Activated CD4-positive, alpha-beta T cell treated with anti-CD3 and anti-CD28 coated beads, Interleukin-2, amount 50 U/mL, for 1 hour (primary cell): ENCODE data around the gene NADSYN1.

Experiments
- DNase-seq: peaks from one replicate; pipeline ENCODE4 v3.0.0-alpha.2; 2020

The NADSYN1 gene

DNA sequence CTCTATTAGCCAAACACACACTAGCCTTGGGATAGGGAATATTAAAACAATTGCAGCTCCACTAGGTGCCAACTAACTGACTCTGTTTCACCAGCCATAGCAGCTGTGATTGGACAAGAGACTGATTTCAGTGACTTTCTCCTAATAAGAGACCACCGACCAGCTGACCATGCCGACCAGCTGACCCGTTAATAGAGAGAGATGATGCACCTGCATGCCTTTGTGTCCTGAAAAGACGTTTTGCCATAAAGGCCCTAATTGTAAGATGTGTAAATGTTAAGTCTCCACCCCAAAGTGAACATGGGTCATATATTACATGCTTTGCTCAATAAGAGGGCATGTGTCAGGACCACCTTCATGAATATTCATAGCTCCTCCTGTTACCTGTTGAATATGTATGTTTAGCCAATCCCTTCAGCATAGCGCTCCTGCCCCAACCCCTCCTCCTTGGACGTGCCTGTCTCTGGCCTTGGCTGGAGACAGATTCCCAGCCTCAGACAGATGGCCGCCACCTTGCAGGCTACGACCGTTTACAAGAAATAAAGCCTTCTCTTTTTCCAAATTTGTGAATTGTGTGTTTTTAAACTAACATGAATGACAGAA, 1.3 kb upstream of the NADSYN1 start:
- no peak for DNase-seq

DNA sequence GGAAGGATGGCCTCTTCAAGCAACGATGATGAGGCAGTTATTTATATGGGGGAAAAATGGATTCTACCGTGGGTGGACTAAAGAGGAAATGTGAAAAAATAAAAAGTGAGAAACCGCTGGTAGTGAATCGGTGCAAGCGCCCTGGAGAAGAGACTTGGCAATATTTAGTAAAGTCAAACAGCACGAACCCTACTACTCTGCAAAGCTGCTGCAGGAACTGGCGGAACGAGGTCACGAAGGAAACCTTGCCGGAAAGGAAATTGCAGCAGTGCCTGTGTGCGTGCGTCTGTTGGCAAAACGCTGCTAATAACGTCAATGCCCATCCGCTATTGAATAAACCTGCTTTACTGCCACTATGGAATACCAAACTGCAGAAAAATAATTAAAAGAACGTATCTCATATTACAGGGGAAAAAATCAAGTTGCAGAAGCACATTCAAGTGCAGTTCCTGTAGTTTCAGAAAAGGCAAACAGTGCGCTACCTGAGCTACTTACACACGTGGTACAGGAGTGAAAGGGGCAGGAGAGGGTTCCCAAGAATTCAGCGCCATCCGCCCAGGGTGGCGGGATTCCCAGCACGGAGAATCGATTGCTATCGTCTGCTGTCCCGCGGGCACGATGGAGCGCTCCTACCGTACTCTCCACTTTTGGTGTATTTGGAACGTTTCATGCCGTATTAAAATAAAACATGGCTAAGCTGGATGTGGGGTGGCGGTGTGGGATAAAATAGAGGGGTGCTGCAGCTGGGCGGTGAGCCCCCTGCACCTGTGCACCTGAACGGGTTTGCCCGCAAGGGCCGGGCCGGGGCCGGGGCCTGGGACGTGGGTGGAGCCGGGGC, 585 bp upstream of the NADSYN1 start:
- DNase-seq = peak; percentile 59

DNA sequence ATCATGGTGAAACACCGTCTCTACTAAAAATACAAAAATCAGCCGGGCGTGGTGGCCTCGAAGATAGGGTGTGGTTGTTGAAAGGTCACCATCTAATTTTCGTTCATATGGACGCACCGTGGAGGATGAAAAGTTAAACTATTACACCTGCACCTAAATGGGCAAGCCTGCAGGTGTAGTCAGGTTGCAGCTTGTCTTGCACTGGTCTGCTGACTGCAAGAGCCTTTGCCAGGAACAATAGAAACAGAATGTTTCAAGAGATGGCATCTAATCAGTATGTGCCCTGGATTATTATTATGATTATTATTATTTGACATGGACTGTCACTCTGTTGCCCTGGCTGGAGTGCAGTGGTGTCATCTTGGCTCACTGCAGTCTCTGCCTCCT, 908 bp downstream of the NADSYN1 start:
- no peak for DNase-seq

DNA sequence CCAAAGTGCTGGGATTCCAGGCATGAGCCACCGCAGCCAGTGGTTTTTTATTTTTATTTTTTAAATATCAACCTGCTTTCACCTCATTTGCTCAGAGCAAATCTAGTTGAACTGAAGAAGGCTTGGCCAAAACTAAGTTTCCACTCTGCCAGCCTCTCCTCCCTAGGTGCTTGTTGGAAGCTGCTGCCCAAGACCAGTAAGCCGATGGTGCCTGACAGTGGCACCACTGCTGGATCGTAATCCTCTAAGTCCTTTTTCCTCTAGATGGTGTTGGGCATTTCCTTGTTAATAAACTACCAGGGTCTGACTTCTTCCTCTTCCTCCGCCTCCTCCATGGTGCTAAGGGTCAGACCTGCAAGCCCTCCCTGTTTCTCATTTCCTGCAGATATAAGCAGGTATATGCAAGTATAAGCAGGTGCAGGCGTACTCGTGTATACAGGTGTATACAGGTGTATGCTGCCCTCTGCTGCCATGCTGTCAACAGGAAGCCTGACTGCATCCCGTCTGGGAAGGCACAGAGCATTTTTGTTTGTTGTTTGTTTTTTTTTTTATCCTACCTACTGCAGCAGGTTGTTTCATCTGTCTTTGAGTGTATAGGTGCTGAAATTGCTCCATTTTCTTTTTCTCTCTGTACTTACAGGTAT, 1.6 kb downstream of the NADSYN1 start:
- DNase-seq = peak; percentile 43

DNA sequence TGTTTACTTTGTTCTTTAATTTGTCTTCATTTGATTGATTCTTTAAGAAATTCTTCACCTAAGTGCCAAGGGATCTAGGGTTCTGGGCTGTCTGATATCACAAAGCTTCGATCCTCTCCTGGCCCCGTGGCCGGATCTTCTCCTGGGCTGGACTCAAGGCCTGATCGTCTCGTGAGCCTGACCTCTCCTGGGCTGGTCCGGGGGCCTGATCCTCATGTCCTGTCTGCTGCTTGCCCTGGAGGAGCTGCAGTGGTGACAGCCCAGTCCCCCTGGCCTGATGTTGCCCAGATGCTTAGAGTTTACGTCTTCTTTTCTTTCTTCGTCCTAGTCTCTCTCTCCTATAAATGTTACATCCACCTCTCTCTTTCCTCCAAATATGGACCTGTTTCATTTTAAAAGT, 3.3 kb downstream of the NADSYN1 start:
- DNase-seq = no peak

DNA sequence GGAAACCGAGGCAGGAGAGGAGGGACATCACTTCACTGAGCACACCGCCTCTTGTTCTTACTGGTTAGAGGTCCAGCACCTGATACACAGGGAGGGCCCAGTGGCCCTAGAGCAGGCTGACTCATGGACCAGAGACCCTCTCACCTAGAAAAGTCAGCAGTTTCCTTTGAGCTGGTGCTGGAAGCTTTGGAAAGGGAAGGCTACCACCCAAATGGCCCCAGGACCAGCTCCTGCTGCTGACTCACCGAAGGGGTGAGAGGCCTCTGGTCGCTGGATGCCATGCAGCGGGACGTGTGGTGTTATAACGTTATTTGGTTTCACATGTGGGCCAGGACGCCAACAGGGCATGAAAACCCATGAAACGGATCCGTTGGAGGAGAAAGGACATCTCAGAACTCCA, 3.8 kb downstream of the NADSYN1 start:
- no peak for DNase-seq

DNA sequence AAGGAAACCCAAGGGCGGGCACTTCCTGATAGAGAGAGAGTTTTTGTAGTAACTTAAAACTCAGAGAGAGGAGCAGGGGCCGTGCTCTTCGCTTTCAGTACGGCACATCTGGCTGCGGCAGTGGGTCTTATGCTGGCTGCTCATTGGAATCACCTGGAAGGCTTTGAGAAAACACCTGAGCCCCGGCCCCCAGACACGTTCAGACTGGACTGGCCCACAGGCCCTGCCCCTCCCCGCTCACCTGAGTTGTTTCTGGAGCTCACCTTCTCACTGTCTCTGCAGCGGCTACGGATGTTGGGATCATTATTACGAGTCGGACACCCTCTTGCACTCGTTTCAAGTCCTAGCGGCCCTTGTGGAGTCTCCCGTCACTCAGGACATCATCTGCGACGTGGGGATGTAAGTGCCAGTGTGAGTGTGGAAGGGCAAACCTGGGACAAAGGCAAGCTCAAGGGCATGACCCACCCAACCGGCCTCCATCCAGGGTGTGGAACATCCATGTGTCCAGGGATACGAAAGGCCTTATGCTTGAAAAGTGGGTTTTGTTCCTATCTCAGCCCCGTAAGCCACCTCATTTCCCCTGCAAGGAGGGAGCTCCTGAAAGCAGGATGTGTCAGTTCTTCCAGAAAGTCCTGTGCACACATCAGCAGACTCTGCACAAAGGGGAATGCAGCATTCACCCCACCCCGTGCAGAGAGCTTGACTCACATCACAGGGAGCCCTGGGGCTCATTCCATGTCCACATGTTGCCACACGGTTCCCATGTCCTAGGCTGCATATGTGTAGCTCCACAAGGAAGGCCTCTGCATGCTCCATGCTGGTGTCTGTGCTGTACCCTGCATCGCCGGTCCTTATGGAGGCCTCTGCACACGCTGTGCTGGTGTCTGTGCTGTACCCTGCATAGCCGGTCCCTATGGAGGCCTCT, 5.4 kb downstream of the NADSYN1 start:
- no peak for DNase-seq

DNA sequence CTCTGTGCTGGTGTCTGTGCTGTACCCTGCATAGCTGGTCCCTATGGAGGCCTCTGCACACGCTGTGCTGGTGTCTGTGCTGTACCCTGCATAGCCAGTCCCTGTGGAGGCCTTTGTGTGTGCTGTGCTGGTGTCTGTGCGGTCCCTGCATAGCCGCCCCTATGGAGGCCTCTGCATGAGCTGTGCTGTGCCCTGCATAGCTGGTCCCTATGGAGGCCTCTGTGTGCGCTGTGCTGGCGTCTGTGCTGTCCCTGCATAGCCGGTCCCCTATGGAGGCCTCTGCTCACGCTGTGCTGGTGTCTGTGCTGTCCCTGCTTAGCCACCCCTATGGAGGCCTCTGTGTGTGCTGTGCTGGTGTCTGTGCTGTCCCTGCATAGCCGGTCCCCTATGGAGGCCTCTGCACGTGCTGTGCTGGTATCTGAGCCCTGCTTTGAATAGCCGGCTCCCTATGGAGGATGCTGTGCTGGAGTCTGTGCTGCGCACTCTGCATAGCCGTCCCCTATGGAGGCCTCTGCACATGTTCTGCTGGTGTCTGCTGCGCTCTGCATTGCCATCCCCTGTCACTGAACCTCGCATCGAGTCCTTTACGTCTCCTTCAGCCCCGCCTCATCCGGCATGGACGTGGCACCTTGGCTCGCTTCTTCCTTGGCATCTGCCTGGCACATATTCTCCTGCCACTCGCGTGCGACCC, 6.2 kb downstream of the NADSYN1 start:
- DNase-seq = no peak

DNA sequence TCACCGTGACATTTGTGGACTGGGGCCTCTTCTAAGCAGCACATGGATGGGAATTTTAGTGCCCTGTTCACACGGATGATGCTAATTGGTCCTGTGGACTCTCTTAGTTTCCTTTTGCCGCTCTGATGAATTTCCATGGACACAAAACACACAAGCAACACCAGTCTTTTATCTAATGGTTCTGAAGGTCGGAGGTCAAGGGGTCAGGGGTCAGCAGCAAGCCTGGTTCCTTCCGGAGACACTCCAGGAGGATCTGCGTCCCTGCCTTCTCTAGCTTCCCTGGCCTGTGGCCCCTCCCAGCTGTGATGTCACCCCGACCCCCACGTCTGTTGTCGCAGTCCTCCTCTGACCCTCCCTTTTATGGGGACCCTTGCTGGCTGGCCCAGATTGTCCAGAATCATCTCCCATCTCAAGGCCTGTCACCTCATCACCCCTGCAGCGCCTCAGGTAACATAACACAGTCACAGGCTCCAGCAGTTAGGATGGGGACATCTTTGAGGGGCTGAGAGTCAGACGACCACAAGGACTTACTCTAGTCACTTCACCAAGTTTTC, 6.8 kb downstream of the NADSYN1 start:
- DNase-seq = no peak

DNA sequence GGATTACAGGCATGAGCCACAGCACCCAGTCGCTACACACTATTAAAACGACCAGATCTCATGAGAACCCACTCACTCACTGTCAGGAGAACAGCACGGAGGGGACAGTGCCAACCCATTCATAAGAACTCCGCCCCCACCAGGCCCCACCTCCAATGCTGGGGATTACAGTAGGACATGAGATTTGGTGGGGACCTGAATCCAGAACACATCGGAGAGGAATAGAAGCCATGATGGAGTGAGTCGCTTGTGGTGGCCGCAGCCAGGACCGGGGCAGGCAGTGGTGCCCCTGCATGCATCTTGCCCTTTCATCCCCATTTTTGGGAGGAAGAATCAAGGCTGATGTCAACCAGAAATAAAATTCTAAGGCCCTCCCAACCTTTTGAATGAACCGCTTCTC, 8.7 kb downstream of the NADSYN1 start:
- DNase-seq = no peak

DNA sequence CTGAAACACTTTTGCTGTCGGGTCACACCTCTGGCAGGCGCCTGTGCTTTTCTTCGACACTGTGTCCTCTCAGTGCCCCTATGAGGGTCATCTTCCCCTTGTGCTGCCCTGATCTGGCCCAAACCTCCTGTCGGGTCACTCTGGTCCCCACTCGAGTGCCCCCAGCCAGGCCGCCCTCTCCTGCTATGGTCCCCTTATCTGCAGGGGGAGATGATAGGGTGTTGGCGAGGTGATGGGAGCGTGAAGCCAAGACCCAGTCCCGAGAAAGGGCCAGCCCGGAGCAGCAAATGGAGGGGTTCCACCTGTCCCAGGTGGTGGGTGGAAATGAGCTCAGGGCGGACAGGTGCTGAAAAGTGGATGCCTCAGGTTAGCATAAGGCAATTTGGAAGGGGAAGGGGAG, 9.7 kb downstream of the NADSYN1 start:
- DNase-seq = no peak

DNA sequence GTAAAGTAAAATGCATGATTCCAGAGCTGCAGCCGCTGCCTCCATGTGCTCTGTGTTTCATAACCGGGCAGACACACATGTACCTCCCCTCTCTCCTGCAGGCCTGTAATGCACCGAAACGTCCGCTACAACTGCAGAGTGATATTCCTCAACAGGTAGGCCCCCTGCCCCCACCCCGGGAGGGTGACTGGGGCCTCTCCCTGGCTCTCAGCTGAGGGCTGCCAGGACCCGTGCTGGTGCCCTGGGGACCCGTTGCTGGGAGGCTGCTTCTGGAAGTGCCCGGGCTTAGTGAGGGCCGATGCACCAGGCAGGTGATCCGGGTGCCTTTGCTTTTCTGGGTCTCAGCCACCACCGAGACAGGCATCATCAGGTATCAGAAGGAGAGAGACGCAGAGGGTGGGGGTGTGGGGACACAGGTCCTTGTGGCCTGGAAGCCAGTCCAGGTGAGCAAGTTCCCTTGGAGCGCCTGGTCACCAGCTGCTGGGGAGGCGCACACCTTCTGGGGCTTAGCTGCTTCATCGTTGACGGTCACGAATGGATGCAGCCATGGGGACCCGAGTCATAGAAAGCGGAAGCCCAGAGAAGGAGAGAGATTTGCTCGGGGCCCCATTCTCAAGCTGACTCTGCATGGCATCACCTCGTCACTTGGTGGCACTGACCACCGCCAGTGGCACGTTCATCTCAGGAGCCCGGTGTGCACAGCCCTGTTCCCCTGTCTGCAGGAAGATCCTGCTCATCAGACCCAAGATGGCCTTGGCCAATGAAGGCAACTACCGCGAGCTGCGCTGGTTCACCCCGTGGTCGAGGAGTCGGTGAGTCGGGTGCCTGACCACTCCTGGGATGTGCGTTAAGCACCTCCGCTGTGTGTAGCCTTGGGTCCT, 10.6 kb downstream of the NADSYN1 start:
- DNase-seq = no peak

DNA sequence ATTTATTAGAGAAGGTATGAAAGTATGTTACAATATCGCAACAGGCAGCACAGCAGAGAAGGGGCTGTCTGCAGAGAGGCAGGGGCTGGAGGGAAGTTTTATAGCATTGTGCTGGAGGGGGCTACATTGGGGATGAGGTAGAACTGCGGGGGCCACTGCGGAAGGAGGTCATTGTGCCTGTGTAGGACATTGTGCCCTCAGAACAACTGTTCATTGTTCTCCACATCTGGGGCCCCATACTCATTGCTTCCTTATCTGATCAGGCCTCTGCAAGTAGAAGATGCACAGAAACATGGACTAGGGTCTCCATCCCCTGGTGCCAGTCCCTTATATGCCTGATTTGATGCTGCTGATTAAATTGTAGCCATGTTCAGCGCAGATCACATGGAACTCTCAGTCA, 12.1 kb downstream of the NADSYN1 start:
- no peak for DNase-seq

DNA sequence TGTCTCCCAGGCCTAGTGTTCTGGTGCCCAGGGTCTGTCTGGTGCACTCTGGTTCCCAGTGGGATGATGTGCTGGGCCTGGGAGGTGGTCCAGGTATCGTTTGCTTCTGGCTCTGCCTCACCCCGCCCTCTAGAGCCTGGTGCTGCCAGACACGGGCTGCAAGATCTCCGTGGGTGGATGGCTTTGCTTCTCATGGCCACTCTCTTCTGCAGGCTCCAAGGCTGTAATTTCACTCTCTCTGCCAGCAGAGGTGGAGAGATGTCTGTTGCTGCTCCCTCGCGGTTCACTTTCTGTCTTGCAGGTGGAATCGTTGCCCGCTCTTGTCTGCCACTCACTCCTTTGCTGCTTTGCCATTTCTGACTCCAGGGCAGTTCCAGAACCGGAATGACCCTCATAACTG, 13.4 kb downstream of the NADSYN1 start:
- no peak for DNase-seq

DNA sequence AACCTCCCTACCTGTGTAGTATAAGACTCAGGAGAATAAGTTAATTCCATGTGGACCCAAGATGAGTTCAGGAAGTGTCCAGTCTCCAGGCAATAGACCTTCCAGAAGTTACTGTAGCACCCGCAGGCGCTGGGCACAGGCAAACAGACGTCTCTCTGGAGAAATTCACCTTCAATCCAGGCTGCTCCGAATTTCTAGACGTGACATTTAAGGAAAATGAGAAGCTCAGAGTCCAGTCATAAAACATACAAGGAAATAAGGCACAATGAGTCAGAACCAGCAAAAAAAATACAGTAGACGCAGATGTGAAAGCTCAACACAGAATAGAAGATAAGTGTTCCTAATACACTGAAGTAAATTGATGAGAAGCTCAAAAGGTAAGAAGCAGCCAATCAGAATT, 14.2 kb downstream of the NADSYN1 start:
- no peak for DNase-seq

DNA sequence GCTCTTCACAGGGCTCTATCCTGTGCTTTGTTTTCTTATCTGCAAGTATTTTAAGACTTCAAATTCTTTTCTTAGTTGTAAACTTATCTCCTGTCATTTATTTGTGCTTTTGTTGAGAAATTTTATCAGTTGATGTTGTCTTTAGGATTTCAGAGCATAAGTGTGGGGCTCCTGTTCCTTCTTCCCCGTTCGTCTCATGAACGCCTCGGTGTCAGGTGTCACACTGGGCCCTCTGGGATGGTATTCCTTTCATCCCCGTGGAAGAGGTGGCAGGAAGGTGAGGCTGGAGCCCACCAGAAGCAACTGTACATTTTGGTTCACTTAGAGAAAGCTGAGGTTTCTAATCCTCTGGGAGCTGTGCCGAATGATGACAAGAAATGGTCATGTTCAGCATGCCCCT, 17.9 kb downstream of the NADSYN1 start:
- DNase-seq = no peak

DNA sequence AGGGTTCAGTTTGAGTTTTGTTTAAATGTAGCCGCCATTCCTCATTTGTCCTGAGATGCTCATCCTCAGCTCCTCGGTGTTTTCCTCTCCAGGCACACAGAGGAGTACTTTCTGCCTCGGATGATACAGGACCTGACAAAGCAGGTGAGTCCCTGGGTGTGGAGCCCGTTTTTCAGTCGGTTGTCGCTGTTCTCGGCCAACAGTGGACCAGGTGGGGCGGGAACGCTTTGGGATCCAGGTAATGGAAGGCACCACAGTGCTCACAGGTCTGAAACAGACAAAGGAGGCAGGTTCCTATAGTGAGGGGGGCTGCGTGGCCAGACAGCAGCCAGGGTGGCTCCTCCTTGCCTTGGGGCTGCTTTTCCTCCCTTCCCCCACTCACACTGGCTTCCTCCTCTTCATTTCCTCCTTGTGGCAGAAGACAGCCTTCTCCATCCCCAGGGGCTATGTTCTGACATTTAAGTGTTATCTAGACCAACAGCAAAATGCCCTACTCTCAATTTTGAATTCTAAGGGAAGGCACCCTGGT, 19.4 kb downstream of the NADSYN1 start:
- DNase-seq = no peak

DNA sequence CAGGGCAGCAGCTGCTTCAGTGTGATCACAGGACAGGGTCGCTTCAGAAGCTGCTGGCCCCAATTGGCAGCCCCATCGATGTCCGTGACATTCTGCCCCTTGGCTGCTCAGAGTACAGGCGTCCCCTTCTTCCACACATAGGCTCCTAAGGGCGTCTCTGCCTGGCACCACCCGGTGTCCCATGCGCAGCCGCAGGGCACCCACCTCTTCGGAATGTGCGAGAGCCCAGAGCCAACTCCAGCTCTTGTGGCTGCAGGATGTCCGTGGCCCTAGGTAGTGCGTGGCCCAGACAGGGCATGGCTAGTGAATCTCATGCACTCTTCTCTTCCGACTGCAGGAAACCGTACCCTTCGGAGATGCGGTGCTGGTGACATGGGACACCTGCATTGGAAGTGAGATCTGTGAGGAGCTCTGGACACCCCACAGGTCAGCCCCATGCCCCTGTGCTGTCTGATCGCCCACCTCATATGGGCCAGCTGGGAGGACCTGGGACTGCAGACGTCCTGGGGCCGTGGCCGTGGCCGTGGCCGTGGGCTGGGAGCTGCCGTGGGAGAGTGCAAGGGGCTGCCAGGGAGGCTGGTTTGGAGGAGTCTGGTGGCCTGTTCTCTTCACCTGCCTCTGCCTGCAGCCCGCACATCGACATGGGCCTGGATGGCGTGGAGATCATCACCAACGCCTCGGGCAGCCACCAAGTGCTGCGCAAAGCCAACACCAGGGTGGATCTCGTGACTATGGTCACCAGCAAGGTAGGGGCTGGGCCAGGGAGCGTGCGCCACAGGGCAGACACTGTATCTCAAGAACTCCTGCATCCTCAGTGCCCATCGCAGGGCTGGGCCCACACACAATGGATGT, 20.2 kb downstream of the NADSYN1 start:
- no peak for DNase-seq

DNA sequence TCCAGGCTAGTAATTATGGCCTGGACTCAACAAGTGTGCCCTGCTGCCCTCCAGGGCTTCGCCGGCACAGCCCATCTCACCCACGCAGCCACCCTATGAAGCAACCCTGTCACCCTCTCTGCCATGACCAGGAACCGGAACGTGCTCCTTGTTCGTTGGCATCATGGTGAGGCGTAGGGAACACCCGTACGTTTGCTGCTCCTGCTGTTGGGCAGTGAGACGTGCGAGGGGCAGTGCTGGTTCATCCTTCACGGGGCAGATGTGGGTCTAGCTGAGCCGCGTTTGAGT, 20.7 kb downstream of the NADSYN1 start:
- DNase-seq = no peak

DNA sequence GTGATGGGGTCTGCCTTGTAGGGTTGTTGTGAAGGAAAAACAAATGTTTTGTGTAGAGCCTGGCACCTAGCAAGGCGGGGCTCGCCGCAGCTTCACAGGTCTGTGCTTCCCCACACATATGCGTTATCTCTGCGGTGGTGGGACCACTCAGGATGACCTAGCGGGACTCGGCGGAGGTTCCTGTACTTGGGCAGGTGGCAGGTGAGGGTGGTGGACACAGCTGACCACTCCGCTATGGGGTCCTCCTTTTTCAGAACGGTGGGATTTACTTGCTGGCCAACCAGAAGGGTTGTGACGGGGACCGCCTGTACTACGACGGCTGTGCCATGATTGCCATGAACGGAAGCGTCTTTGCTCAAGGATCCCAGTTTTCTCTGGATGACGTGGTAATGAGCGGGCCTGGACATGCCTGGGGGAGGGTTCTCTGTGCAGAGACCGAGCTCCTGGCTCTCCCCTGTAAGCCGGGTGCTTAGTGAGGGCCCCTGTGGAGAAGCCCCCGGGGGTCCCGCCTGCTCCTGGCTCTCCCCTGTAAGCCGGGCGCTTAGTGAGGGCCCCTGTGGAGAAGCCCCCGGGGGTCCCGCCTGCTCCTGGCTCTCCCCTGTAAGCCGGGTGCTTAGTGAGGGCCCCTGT, 21.3 kb downstream of the NADSYN1 start:
- DNase-seq = no peak
